Occipital lobe (tissue), 2 donors: ENCODE data around the gene SPATA13. TPM values are rescaled to one million over a fixed set of nuclear protein-coding genes. Genes with fewer than 3 reads are reported as not detected.

Experiments
- DNase-seq: peaks from one replicate; lab custom pipeline; 2025; lab: John Stamatoyannopoulos, UW
- total RNA-seq: library from RNA; depleted of rRNA; stranded (reverse); fragments of >200 nt; gene quantifications from one replicate; pipeline ENCODE4 v1.2.3, GENCODE V29; 2014

SPATA13 gene
- total RNA-seq, 1 donor from 2014 or later = 20.0 TPM

- no peak for DNase-seq
These were observed 6.0 kb downstream of the SPATA13 start for GRCh38 chr13:24166561-24166960.

GRCh38 chr13:24167666-24168391, 7.3 kb downstream of the SPATA13 start:
- no peak for DNase-seq

GRCh38 chr13:24168392-24168750, 7.9 kb downstream of the SPATA13 start:
- no peak for DNase-seq

GRCh38 chr13:24168979-24169378, 8.5 kb downstream of the SPATA13 start:
- no peak for DNase-seq

GRCh38 chr13:24172071-24172470, 11.6 kb downstream of the SPATA13 start:
- DNase-seq = no peak

GRCh38 chr13:24173795-24174194, 13.3 kb downstream of the SPATA13 start:
- no peak for DNase-seq

GRCh38 chr13:24175847-24176246, 15.3 kb downstream of the SPATA13 start:
- DNase-seq = no peak

- DNase-seq = no peak
These were observed 16.0 kb downstream of the SPATA13 start for GRCh38 chr13:24176351-24177101.

- DNase-seq = no peak
These were observed 18.4 kb downstream of the SPATA13 start for GRCh38 chr13:24178847-24179485.

GRCh38 chr13:24179486-24179850, 18.9 kb downstream of the SPATA13 start:
- DNase-seq = no peak

GRCh38 chr13:24180750-24181377, 20.3 kb downstream of the SPATA13 start:
- DNase-seq = no peak

- DNase-seq = no peak
These were observed 21.6 kb downstream of the SPATA13 start for GRCh38 chr13:24181991-24182702.

- DNase-seq = no peak
These were observed 22.2 kb downstream of the SPATA13 start for GRCh38 chr13:24182703-24183081.

GRCh38 chr13:24183741-24184182, 23.2 kb downstream of the SPATA13 start:
- no peak for DNase-seq

GRCh38 chr13:24184265-24184841, 23.8 kb downstream of the SPATA13 start:
- DNase-seq = no peak

- DNase-seq = no peak
These were observed 24.4 kb downstream of the SPATA13 start for GRCh38 chr13:24184882-24185281.

- no peak for DNase-seq
These were observed 25.2 kb downstream of the SPATA13 start for GRCh38 chr13:24185591-24186232.

- DNase-seq = no peak
These were observed 26.7 kb downstream of the SPATA13 start for GRCh38 chr13:24187185-24187584.

- no peak for DNase-seq
These were observed 31.7 kb downstream of the SPATA13 start for GRCh38 chr13:24192057-24192810.

GRCh38 chr13:24192811-24193162, 32.3 kb downstream of the SPATA13 start:
- no peak for DNase-seq
